Measurements from ENCODE around the gene VSX2. TPM values are rescaled to one million over a fixed set of nuclear protein-coding genes. Genes with fewer than 3 reads are reported as not detected.

VSX2 gene
- total and polyA plus RNA-seq, 2 of the 13 experiments (the other 11 are each of a cell fraction or from before 2014, with no cell fraction given), result 0.05 TPM; not detected in 1

DNA sequence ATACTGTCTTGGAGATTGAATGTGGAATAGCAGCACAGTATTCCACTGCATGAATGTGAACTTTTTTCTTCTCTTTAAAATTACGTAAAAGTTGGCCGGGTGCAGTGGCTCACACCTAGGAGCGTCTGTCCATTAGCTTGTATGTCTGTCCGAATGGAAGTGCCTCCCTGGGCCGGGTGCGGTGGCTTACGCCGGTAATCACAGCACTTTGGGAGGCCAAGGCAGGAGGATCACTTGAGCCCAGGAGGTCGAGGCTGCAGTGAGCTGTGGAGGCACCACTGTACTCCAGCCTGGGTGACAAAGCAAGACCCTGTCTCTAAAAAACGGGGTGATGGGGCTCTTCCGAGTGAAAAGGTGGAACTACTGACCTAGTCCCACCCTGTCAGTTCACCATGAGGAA, 22.6 kb upstream of the VSX2 start:
- intact Hi-C loops (cut with micrococcal nuclease; ENCODE audit: unreplicated experiment), result loop anchor here (1.0 kb wide), 1 partner anchor 35 kb away; no protein-coding TSS in a partner anchor
- no peak for DNase-seq (ENCODE audit: low spot score)
- Histone ChIP-seq H3K4me2 (ENCODE audit: low read depth, low read length) (no peak overlapping the region), H3K36me3 (replicated peaks in 1 of 2; ENCODE audit: control insufficient read depth in 1 of 2, insufficient read depth in 2 of 2, low read length in 2 of 2) (no peaks in the 10 kb centered on the region), H3K79me2 (ENCODE audit: insufficient read depth, low read length) (no peaks in the 10 kb centered on the region), H2AFZ (ENCODE audit: low read length) (no peak overlapping the region), H3K27me3 (ENCODE audit: control insufficient read depth in 1 of 2, insufficient read depth in 2 of 2, low read length in 2 of 2) (peaks cover 11 to 51% of the 10 kb centered on the region in 2 experiments), H3K4me1 (ENCODE audit: insufficient read depth, low read length) (peaks cover 12% of the 10 kb centered on the region; the same call in 1 of the 2 replicates), H3K27ac (ENCODE audit: extremely low read length, insufficient read depth, low read length) (no peak overlapping the region), H3K9ac (ENCODE audit: insufficient read depth, low read depth, low read length) (no peak overlapping the region), H4K20me1 (ENCODE audit: insufficient read depth, low read length) (no peaks in the 10 kb centered on the region), H3K4me3 (replicated peaks in 1 of 3; ENCODE audit: insufficient read depth in 1 of 3, low read depth in 2 of 3, low read length in 3 of 3) (no peak overlapping the region), H3K9me3 (ENCODE audit: low read length) (no peaks in the 10 kb centered on the region)
- ChIA-PET POLR2A (no interaction called here), CTCF (ENCODE audit: low intra/inter-chr PET ratio, low total read pairs) (interaction anchor here (3.1 kb wide), 1 partner anchor 34 kb away, joined by 14 read pairs; no protein-coding TSS in a partner anchor)
- TF ChIP-seq, protein P1, sequence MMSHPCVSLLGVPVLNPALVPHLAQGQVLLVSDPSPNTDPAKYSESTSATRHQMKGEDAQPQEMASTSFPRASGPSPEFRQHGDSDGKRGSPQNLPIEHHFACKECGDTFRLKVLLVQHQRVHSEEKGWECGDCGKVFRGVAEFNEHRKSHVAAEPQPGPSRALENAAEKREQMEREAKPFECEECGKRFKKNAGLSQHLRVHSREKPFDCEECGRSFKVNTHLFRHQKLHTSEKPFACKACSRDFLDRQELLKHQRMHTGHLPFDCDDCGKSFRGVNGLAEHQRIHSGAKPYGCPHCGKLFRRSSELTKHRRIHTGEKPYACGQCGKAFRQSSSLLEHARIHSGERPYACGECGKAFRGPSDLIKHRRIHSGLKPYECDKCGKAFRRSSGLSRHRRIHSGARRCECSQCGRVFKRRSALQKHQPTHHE (CRISPR knock-in tag; IDR thresholded peaks at IDR 0.05; ENCODE audit: borderline replicate concordance), result no peak
- TF ChIP-seq DMAP1 (CRISPR knock-in tag; IDR thresholded peaks at IDR 0.05) (no peak), ZNF615 (CRISPR knock-in tag; IDR thresholded peaks at IDR 0.05; ENCODE audit: borderline replicate concordance) (no peak)
- no TSS peak for BruUV-seq (replicated peaks)
- in situ Hi-C loops (cut with HindIII; ENCODE audit: extremely low pct_ligation_motif_present, low pct_unique_long_range_greater_than_20kb), result loop anchor here (5.0 kb wide), 1 partner anchor 41 kb away; no protein-coding TSS in a partner anchor
- WGBS (ENCODE audit: low lambda C conversion rate), result 68% methylated on average over 11 of the region's 11 CpGs
- no peak for ATAC-seq
- no peak for FAIRE-seq

DNA sequence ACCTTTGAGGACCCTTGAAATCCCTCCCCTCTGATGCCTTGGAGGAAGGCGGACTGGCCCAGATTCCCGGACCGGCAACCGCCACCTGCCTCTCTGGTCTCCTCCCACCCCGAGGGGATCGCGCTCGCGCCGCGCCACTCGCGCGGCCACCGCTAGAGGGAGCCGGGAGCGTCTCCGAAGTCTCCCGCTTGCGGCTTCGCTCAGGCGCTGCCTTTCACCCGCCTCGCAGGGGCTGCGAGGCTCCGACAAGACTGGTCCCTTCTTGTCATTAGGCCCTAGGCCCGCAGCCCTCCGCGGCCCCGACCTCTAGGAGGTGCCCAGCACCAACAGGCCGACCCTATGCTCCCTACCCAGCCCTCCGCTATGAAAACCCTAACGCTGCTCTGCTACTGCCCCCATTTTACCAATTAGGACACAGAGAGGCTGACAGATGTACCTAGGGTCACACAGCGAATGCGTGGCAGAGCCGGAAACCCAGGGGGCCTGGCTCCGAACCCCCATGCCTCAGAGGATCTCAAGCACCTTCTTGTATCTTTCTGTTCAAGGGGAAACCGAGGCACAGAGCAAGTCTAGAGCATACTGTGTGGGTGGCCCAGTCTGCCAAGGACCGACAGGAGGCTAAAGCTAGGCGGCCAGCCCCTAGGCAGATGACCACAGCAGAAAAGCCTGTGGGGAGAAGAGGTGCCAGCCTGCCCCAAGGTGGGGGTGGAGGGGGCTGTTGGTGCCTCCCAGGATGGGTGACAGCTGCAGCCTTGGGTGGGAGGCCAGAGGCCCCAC, 21.4 kb upstream of the VSX2 start:
- POLR2A ChIA-PET, result no interaction called here
- TF ChIP-seq ZNF335 (CRISPR knock-in tag; IDR thresholded peaks at IDR 0.05) (no peak), ZNF660 (CRISPR knock-in tag; IDR thresholded peaks at IDR 0.05; ENCODE audit: borderline replicate concordance, low read depth) (no peak), ZBTB1 (CRISPR knock-in tag; IDR thresholded peaks at IDR 0.05; ENCODE audit: borderline replicate concordance) (no peak), SRY (CRISPR knock-in tag; IDR thresholded peaks at IDR 0.05) (no peak)
- TF ChIP-seq, protein P2, sequence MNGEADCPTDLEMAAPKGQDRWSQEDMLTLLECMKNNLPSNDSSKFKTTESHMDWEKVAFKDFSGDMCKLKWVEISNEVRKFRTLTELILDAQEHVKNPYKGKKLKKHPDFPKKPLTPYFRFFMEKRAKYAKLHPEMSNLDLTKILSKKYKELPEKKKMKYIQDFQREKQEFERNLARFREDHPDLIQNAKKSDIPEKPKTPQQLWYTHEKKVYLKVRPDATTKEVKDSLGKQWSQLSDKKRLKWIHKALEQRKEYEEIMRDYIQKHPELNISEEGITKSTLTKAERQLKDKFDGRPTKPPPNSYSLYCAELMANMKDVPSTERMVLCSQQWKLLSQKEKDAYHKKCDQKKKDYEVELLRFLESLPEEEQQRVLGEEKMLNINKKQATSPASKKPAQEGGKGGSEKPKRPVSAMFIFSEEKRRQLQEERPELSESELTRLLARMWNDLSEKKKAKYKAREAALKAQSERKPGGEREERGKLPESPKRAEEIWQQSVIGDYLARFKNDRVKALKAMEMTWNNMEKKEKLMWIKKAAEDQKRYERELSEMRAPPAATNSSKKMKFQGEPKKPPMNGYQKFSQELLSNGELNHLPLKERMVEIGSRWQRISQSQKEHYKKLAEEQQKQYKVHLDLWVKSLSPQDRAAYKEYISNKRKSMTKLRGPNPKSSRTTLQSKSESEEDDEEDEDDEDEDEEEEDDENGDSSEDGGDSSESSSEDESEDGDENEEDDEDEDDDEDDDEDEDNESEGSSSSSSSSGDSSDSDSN (CRISPR knock-in tag; IDR thresholded peaks at IDR 0.05), result 0 out of 2 replicates have a peak, but pooled peaks have one; percentile 8
- TF ChIP-seq, protein P3, sequence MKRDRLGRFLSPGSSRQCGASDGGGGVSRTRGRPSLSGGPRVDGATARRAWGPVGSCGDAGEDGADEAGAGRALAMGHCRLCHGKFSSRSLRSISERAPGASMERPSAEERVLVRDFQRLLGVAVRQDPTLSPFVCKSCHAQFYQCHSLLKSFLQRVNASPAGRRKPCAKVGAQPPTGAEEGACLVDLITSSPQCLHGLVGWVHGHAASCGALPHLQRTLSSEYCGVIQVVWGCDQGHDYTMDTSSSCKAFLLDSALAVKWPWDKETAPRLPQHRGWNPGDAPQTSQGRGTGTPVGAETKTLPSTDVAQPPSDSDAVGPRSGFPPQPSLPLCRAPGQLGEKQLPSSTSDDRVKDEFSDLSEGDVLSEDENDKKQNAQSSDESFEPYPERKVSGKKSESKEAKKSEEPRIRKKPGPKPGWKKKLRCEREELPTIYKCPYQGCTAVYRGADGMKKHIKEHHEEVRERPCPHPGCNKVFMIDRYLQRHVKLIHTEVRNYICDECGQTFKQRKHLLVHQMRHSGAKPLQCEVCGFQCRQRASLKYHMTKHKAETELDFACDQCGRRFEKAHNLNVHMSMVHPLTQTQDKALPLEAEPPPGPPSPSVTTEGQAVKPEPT (CRISPR knock-in tag; IDR thresholded peaks at IDR 0.05; ENCODE audit: low read depth), result no peak

More for the DNA sequence above, 21.4 kb upstream of the VSX2 start:
- FAIRE-seq (no peak), ATAC-seq (peak; percentile 93), DNase-seq (ENCODE audit: low spot score) (peak; percentile 28)
- Histone ChIP-seq H3K4me1 (ENCODE audit: insufficient read depth, low read length) (peaks cover 12% of the 10 kb centered on the region; the same call in 1 of the 2 replicates), H3K27me3 (ENCODE audit: control insufficient read depth in 1 of 2, insufficient read depth in 2 of 2, low read length in 2 of 2) (peaks cover 14 to 58% of the 10 kb centered on the region in 2 experiments), H3K27ac (ENCODE audit: extremely low read length, insufficient read depth, low read length) (no peak overlapping the region), H2AFZ (ENCODE audit: low read length) (no peak overlapping the region), H3K4me2 (ENCODE audit: low read depth, low read length) (peak overlapping the region; percentile 80), H3K4me3 (replicated peaks in 1 of 3; ENCODE audit: insufficient read depth in 1 of 3, low read depth in 2 of 3, low read length in 3 of 3) (peak overlapping the region in 1 of 3 experiments; percentile 59; a peak in 2 of 6 replicates), H3K79me2 (ENCODE audit: insufficient read depth, low read length) (no peaks in the 10 kb centered on the region), H3K9ac (ENCODE audit: insufficient read depth, low read depth, low read length) (no peak overlapping the region; the same call in 1 of the 2 replicates), H4K20me1 (ENCODE audit: insufficient read depth, low read length) (no peaks in the 10 kb centered on the region), H3K36me3 (replicated peaks in 1 of 2; ENCODE audit: control insufficient read depth in 1 of 2, insufficient read depth in 2 of 2, low read length in 2 of 2) (no peaks in the 10 kb centered on the region), H3K9me3 (ENCODE audit: low read length) (no peaks in the 10 kb centered on the region)
- in situ Hi-C loops (cut with HindIII; ENCODE audit: extremely low pct_ligation_motif_present, low pct_unique_long_range_greater_than_20kb), result loop anchor here (5.0 kb wide), 1 partner anchor 39 kb away; no protein-coding TSS in a partner anchor
- intact Hi-C loops (cut with micrococcal nuclease; ENCODE audit: unreplicated experiment), result loop anchor here (1.0 kb wide), 1 partner anchor 33 kb away; no protein-coding TSS in a partner anchor
- CTCF ChIA-PET (ENCODE audit: low intra/inter-chr PET ratio, low total read pairs), result interaction anchor here (0.8 to 3.1 kb wide), 3 partner anchors 33 to 106 kb away, joined by 3 to 14 read pairs (median 13); no protein-coding TSS in a partner anchor
- no TSS peak for BruUV-seq (replicated peaks)
- WGBS (ENCODE audit: low lambda C conversion rate), result 0% methylated on average over 9 of the region's 40 CpGs

All from HepG2 (cell line).